Pancreas (tissue), 10 donors: Measurements from ENCODE around the gene CINP. TPM values are rescaled to one million over a fixed set of nuclear protein-coding genes. Genes with fewer than 3 reads are reported as not detected.

ENCODE experiments used
- ATAC-seq, 4 donors: fragments of 200-7000 bp; cut with Tn5 transposase; one replicate each; pipeline versions ENCODE4 v1.8.0 to v1.9.1; 2020; ENCODE audit warnings: mild to moderate bottlenecking in 4 of 4, moderate library complexity in 4 of 4
- DNase-seq, 6 donors: peaks; one replicate each; pipeline ENCODE4 v3.0.0-alpha.2; 2020
- FAIRE-seq: peaks from 2 replicates; lab custom pipeline; 2012; peaks lifted over from hg19 to GRCh38; lab: Jason Lieb, UNC
- H3K27ac ChIP-seq, 4 donors: fragments of 200-600 bp; sonication (generic); 1 replicate in 3 of 4; 2 replicates in 1 of 4; pipeline versions ENCODE4 v1.5.0 to v1.8.0; 2020
- H3K27me3 ChIP-seq, 4 donors: fragments of 200-600 bp; one replicate each; pipeline ENCODE4 v1.8.0; 2021
- H3K36me3 ChIP-seq, 3 donors: fragments of 200-600 bp; sonication (generic) in 1 of 3; one replicate each; pipeline versions ENCODE4 v1.5.0 to v1.8.0; 2020 to 2021
- H3K4me1 ChIP-seq, 3 donors: fragments of 200-600 bp; one replicate each; pipeline ENCODE4 v1.8.0; 2021
- H3K4me3 ChIP-seq, 4 donors: fragments of 200-600 bp; sonication (generic) in 2 of 4; one replicate each; pipeline versions ENCODE4 v1.5.0 to v1.8.0; 2020 to 2021
- H3K9me3 ChIP-seq, 4 donors: fragments of 200-600 bp; one replicate each; pipeline ENCODE4 v1.8.0; 2021
- CTCF ChIP-seq, 4 donors: fragments of 200-600 bp; sonication (generic) in 3 of 4; IDR thresholded peaks; one replicate each; pipeline versions ENCODE4 v1.5.0 to v1.8.0; 2021; ENCODE audit warnings: antibody characterized with exemption in 4 of 4
- WGBS, 2 donors: extraction: QIAGEN DNeasy Blood & Tissue Kit; methylation state at CpG; one replicate each; pipeline ENCODE4 v1.1.7; 2013; 5-methylcytosine and 5-hydroxymethylcytosine counted together
- intact Hi-C, 3 donors: fragments of 100-400 bp; cut with DNase I; formaldehyde crosslinking; loops; one replicate each; pipeline versions ENCODE4 v1.11.1 to v1.14.2; 2022
- polyA plus RNA-seq, 2 donors: library from polyadenylated mRNA; stranded (reverse); fragments of 200-250 nt; gene quantifications; one replicate each; pipeline ENCODE4 v1.2.3, GENCODE V29; 2013
- total RNA-seq, 6 donors: library from RNA; stranded (reverse); fragmentation: NEBNext Ultra II Directional in 4 of 6; extraction: Animal tissue kit (Norgen Biotek cat#: 25700) in 4 of 6; gene quantifications; one replicate each; pipeline versions ENCODE4 v1.2.1 to v1.2.4, GENCODE V29; 2021 to 2023
- donor health status: healthy with polysubstance abuse.
- donor health status: DM: no; HTN: no; CAD: no; lungs with moderate emphysema.
- donor health status: DM: no; HTN: no; CAD: no.
- donor health status: control.
- donor health status: control.
- donor health status: Bipolar disorder and iron deficiency.
- donor health status: DM: yes; HTN: yes; CAD: no.
- donor health status: DM: no; HTN: no; CAD: no.
- donor health status: DM: no; HTN: no; CAD: no.
- donor health status: DM: yes; HTN: yes; CAD: no.

The CINP gene
- total RNA-seq: 10 to 100 TPM; 19.5 to 26.3 (median 23.8) TPM
- 10 to 100 TPM; 25.8 to 26.4 TPM for polyA plus RNA-seq

GRCh38 chr14:102362545-102363181, at the start of gene CINP, which contains the start of gene TECPR2:
CINP (minus strand) TSS chr14:102362890; CDS start chr14:102362851, 39 bp downstream.
TECPR2 (plus strand) TSS chr14:102362941; CDS start chr14:102376722, 13,781 bp downstream.
- Histone ChIP-seq H3K9me3 (no peaks in the 10 kb centered on the region), H3K27me3 (no peaks in the 10 kb centered on the region), H3K36me3 (peaks cover 0 to 12% (median 7%) of the 10 kb centered on the region in 3 donors), H3K4me1 (peaks cover 5 to 18% (median 7%) of the 10 kb centered on the region in 3 donors), H3K4me3 (peak within 1 kb of the TSS; percentile 80 to 95 (median 88)), H3K27ac (peak within 1 kb of the TSS; percentile 46 to 80 (median 74))
- ATAC-seq (peak; percentile 98 to 100 (median 98)), DNase-seq (peak; percentile 97 to 100 (median 98)), FAIRE-seq (no peak)
- WGBS, 2 donors: 0% methylated on average over 46 to 58 of the region's 58 CpGs
- intact Hi-C loops: no loop called here
- TF ChIP-seq CTCF (IDR thresholded peaks at IDR 0.05): no peak

GRCh38 chr14:102408724-102409123, 46.0 kb upstream of the CINP start:
- Histone ChIP-seq H3K27ac (no peak overlapping the region), H3K9me3 (no peaks in the 10 kb centered on the region), H3K4me1 (no peaks in the 10 kb centered on the region), H3K36me3 (no peaks in the 10 kb centered on the region), H3K27me3 (no peaks in the 10 kb centered on the region), H3K4me3 (no peak overlapping the region)
- TF ChIP-seq CTCF (IDR thresholded peaks at IDR 0.05): no peak
- intact Hi-C loops: no loop called here
- DNase-seq (no peak), FAIRE-seq (no peak), ATAC-seq (no peak)

- Histone ChIP-seq H3K4me1 (no peaks in the 10 kb centered on the region), H3K4me3 (no peak overlapping the region), H3K36me3 (no peaks in the 10 kb centered on the region), H3K27me3 (no peaks in the 10 kb centered on the region), H3K27ac (no peak overlapping the region), H3K9me3 (peaks cover 0 to 1% (median 0%) of the 10 kb centered on the region in 4 donors)
- FAIRE-seq (no peak), DNase-seq (no peak), ATAC-seq (no peak)
- no peak for TF ChIP-seq CTCF (IDR thresholded peaks at IDR 0.05)
- 85 to 86% methylated on average over 7 of the region's 7 CpGs for WGBS, 2 donors
- intact Hi-C loops: no loop called here
Observed at GRCh38 chr14:102407258-102407657, 44.6 kb upstream of the CINP start.

- Histone ChIP-seq H3K36me3 (no peaks in the 10 kb centered on the region), H3K9me3 (peaks cover 0 to 6% (median 0%) of the 10 kb centered on the region in 4 donors), H3K4me1 (no peaks in the 10 kb centered on the region), H3K4me3 (no peak overlapping the region), H3K27ac (no peak overlapping the region), H3K27me3 (no peaks in the 10 kb centered on the region)
- FAIRE-seq (no peak), ATAC-seq (no peak), DNase-seq (no peak)
- intact Hi-C loops: no loop called here
- TF ChIP-seq CTCF (IDR thresholded peaks at IDR 0.05): no peak
Observed at GRCh38 chr14:102403028-102403427, 40.3 kb upstream of the CINP start.

- no peak for FAIRE-seq
- no peak for DNase-seq
- no peak overlapping the region for H3K27ac ChIP-seq
- TF ChIP-seq CTCF (IDR thresholded peaks at IDR 0.05): no peak
- H3K9me3 ChIP-seq: no peaks in the 10 kb centered on the region
- H3K4me3 ChIP-seq: no peak overlapping the region
- no peak for ATAC-seq
- WGBS, 2 donors: 97 to 98% methylated on average over 7 of the region's 7 CpGs
- no peaks in the 10 kb centered on the region for H3K27me3 ChIP-seq
- H3K4me1 ChIP-seq: no peaks in the 10 kb centered on the region
- intact Hi-C loops: no loop called here
- no peaks in the 10 kb centered on the region for H3K36me3 ChIP-seq
Observed at GRCh38 chr14:102396521-102396920, 33.8 kb upstream of the CINP start.
